Measurements from ENCODE around the gene GAK.

- no peak for TF ChIP-seq CTCF (IDR thresholded peaks at IDR 0.05 in 4 of 5, conservative IDR thresholded peaks at IDR 0.05 in 1 of 5)
- TF ChIP-seq POLR2A (IDR thresholded peaks at IDR 0.05), result no peak
Measured at GRCh38 chr4:958314-958665, 26.2 kb upstream of the GAK start.

Measured in gastrocnemius medialis (tissue), 4 donors.